Gastrocnemius medialis (tissue), 4 donors: ENCODE data around the gene RPAP3. TPM values are rescaled to one million over a fixed set of nuclear protein-coding genes. Genes with fewer than 3 reads are reported as not detected.

ENCODE experiments used
- ATAC-seq, 2 donors: fragments of 150-250 bp; one replicate each; pipeline ENCODE4 v1.9.1; 2016
- DNase-seq, 2 donors: peaks; one replicate each; pipeline ENCODE4 v3.0.0-alpha.2; 2019
- H3K27ac ChIP-seq, 4 donors: fragments of 200-600 bp; sonication (generic); 1 replicate in 1 of 4; 2 replicates in 3 of 4; pipeline ENCODE4 v1.5.1; 2016 to 2018; ENCODE audit warnings: mild to moderate bottlenecking in 2 of 4, moderate library complexity in 1 of 4
- H3K27me3 ChIP-seq, 3 donors: fragments of 200-600 bp; sonication (generic) in 2 of 3; 1 replicate in 1 of 3; 2 replicates in 2 of 3; pipeline versions ENCODE4 v1.5.1 to v1.6.0; 2016 to 2019; ENCODE audit warnings: mild to moderate bottlenecking in 1 of 3, moderate library complexity in 1 of 3
- H3K36me3 ChIP-seq, 2 donors: fragments of 200-600 bp; sonication (generic) in 1 of 2; one replicate each; pipeline ENCODE4 v1.5.1; 2017 to 2018
- H3K4me1 ChIP-seq, 2 donors: fragments of 200-600 bp; sonication (generic) in 1 of 2; one replicate each; pipeline ENCODE4 v1.5.1; 2016 to 2017; ENCODE audit warnings: mild to moderate bottlenecking in 2 of 2
- H3K4me3 ChIP-seq, 4 donors: fragments of 200-600 bp; sonication (generic) in 3 of 4; 1 replicate in 1 of 4; 2 replicates in 3 of 4; pipeline ENCODE4 v1.5.1; 2016 to 2019; ENCODE audit warnings: mild to moderate bottlenecking in 2 of 4
- H3K9me3 ChIP-seq, 3 donors: fragments of 200-600 bp; sonication (generic) in 2 of 3; 1 replicate in 1 of 3; 2 replicates in 2 of 3; pipeline ENCODE4 v1.5.1; 2016 to 2019
- CTCF ChIP-seq, 5 experiments: fragments of 450-650 bp in 3 of 5; fragments of 200-600 bp in 2 of 5; sonication (generic) in 2 of 5; IDR thresholded peaks in 4 of 5; conservative IDR thresholded peaks in 1 of 5; 1 replicate in 4 of 5; 2 replicates in 1 of 5; pipeline ENCODE4 v1.5.1; 2016 to 2019; ENCODE audit warnings: antibody characterized with exemption in 5 of 5, mild to moderate bottlenecking in 3 of 5, moderate library complexity in 3 of 5
- POLR2A ChIP-seq, 2 donors: fragments of 450-650 bp; IDR thresholded peaks; one replicate each; pipeline ENCODE4 v1.6.1; 2017; ENCODE audit warnings: antibody characterized with exemption in 2 of 2, mild to moderate bottlenecking in 2 of 2, moderate library complexity in 2 of 2
- in situ Hi-C, 4 donors: fragments of 200-750 bp; cut with MboI; loops; one replicate each; pipeline versions ENCODE4 v1.15.0 to v1.8.0; 2017; ENCODE audit warnings: low sequenced_read_pairs in 4 of 4
- intact Hi-C: fragments of 100-400 bp; cut with DNase I; formaldehyde crosslinking; loops from one replicate; pipeline ENCODE4 v1.15.1; 2023; ENCODE audit warnings: low total_unique reads
- total RNA-seq, 4 donors: library from RNA; depleted of rRNA; stranded (reverse); fragments of >200 nt; gene quantifications; one replicate each; pipeline versions ENCODE4 v1.1.0 to v1.2.3, GENCODE V29; 2016

The RPAP3 gene, protein sequence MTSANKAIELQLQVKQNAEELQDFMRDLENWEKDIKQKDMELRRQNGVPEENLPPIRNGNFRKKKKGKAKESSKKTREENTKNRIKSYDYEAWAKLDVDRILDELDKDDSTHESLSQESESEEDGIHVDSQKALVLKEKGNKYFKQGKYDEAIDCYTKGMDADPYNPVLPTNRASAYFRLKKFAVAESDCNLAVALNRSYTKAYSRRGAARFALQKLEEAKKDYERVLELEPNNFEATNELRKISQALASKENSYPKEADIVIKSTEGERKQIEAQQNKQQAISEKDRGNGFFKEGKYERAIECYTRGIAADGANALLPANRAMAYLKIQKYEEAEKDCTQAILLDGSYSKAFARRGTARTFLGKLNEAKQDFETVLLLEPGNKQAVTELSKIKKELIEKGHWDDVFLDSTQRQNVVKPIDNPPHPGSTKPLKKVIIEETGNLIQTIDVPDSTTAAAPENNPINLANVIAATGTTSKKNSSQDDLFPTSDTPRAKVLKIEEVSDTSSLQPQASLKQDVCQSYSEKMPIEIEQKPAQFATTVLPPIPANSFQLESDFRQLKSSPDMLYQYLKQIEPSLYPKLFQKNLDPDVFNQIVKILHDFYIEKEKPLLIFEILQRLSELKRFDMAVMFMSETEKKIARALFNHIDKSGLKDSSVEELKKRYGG
- total RNA-seq = 10 to 100 TPM; 15.1 to 24.8 (median 20.5) TPM

DNA sequence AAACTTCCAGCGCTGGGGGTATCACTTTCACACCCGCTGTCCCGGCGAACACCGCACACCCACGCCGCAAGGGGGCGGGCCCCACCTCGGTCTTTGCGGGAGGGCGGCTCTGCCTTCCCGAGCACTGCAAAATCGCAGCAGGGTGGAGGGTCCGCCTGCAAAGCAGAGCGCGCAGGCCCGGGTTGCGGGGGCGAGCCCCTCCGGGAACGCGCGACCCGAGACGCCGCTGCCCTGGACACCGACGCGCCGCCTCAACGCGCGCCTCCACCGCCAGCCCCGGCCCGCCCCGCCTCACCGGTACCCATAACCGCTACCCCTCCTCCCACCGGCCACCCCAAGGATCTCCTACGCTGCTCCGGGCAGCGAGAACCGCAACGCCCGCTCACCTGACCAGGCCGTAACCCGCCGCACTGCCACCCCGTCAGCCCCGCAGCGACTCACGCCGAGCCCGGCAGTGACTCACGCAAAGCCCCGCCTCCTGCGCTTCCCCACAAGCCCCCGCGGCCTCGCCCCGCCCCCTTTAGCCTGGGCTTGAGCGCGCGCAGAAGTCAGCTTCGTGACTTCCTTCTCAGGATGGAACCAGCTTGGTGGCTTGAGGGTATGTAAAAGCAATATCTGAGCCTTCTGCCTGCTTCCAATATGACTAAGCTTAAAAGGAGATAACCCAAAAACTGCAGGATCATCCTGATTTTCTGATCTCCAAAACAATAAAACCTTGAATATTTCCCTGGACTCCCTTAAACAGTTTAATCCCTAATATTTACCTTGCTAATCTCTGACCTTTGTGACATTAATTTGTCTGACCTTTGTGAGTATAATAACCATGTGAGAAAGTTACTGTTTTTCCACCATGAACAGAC lies at the start of gene RPAP3:
Gene RPAP3, minus strand, starts transcription at position 465 of the 860 bp plus-strand sequence. CDS start 3,190 bp downstream, outside the sequence.
- ATAC-seq (peak; percentile 97), DNase-seq (peak; percentile 93 to 96)
- Histone ChIP-seq H3K36me3 (peaks cover 0 to 5% of the 10 kb centered on the region in 2 donors), H3K27me3 (no peaks in the 10 kb centered on the region), H3K9me3 (no peaks in the 10 kb centered on the region), H3K4me3 (peak within 1 kb of the TSS; percentile 72 to 84 (median 80)), H3K27ac (peak within 1 kb of the TSS; percentile 88 to 90 (median 90)), H3K4me1 (peaks cover 9 to 18% of the 10 kb centered on the region in 2 donors)
- in situ Hi-C loops (no loop called here), intact Hi-C loops (loop anchor here (5.0 to 10.0 kb wide), 2 partner anchors 402 to 671 kb away; partner anchors contain the start of gene SENP1)
- TF ChIP-seq POLR2A (IDR thresholded peaks at IDR 0.05) (peak; percentile 67 to 75), CTCF (IDR thresholded peaks at IDR 0.05 in 4 of 5, conservative IDR thresholded peaks at IDR 0.05 in 1 of 5) (peak; percentile 71 to 84 (median 80))

GRCh38 chr12:47754881-47755280 lies 49.1 kb upstream of the RPAP3 start:
- TF ChIP-seq POLR2A (IDR thresholded peaks at IDR 0.05) = no peak
- no peak for TF ChIP-seq CTCF (IDR thresholded peaks at IDR 0.05 in 4 of 5, conservative IDR thresholded peaks at IDR 0.05 in 1 of 5)
- Histone ChIP-seq H3K27me3 (no peaks in the 10 kb centered on the region), H3K9me3 (no peaks in the 10 kb centered on the region), H3K4me3 (peak overlapping the region; percentile 62 to 91 (median 72)), H3K36me3 (no peaks in the 10 kb centered on the region), H3K4me1 (peaks cover 41 to 50% of the 10 kb centered on the region in 2 donors), H3K27ac (peak overlapping the region; percentile 75 to 90 (median 78))
- DNase-seq (no peak), ATAC-seq (no peak)
- intact Hi-C loops = loop anchor here (5.0 kb wide), 1 partner anchor 38 kb away; no protein-coding TSS in a partner anchor
- in situ Hi-C loops = no loop called here

GRCh38 chr12:47754126-47754525 lies 48.3 kb upstream of the RPAP3 start:
- no peak for TF ChIP-seq CTCF (IDR thresholded peaks at IDR 0.05 in 4 of 5, conservative IDR thresholded peaks at IDR 0.05 in 1 of 5)
- no peak for TF ChIP-seq POLR2A (IDR thresholded peaks at IDR 0.05)
- ATAC-seq = no peak
- H3K4me3 ChIP-seq = peak overlapping the region; percentile 12 to 77 (median 50)
- H3K27me3 ChIP-seq = no peaks in the 10 kb centered on the region
- intact Hi-C loops (no loop called here), in situ Hi-C loops (no loop called here)
- H3K4me1 ChIP-seq = peaks cover 35 to 43% of the 10 kb centered on the region in 2 donors
- H3K27ac ChIP-seq = peak overlapping the region; percentile 75 to 90 (median 78)
- H3K9me3 ChIP-seq = no peaks in the 10 kb centered on the region
- no peaks in the 10 kb centered on the region for H3K36me3 ChIP-seq
- no peak for DNase-seq
